Stomach (tissue), 9 donors: ENCODE measurements around the gene TCEANC. TPM values are rescaled to one million over a fixed set of nuclear protein-coding genes. Genes with fewer than 3 reads are reported as not detected.

Experiments
- DNase-seq, 2 donors: peaks; one replicate each; pipeline versions ENCODE4 v3.0.0 to v3.0.0-alpha.2; 2013 to 2019
- H3K27ac ChIP-seq, 5 donors: fragments of 200-600 bp in 4 of 5; sonication (generic) in 4 of 5; one replicate each; pipeline ENCODE4 v1.5.1; 2013 to 2019; ENCODE audit warnings: mild to moderate bottlenecking in 1 of 5, moderate library complexity in 1 of 5
- H3K27me3 ChIP-seq, 3 donors: fragments of 200-600 bp; sonication (generic); one replicate each; pipeline ENCODE4 v1.5.1; 2017 to 2019; ENCODE audit warnings: mixed run types in 1 of 3
- H3K36me3 ChIP-seq, 4 donors: fragments of 200-600 bp; sonication (generic); 1 replicate in 3 of 4; 2 replicates in 1 of 4; pipeline ENCODE4 v1.5.1; 2016 to 2019
- H3K4me1 ChIP-seq, 4 donors: fragments of 200-600 bp; sonication (generic); one replicate each; pipeline ENCODE4 v1.5.1; 2016 to 2019
- H3K4me3 ChIP-seq, 4 donors: fragments of 200-600 bp; sonication (generic) in 3 of 4; one replicate each; pipeline ENCODE4 v1.5.1; 2016 to 2019; ENCODE audit warnings: mild to moderate bottlenecking in 1 of 4
- H3K9me3 ChIP-seq, 4 donors: fragments of 200-600 bp; sonication (generic); one replicate each; pipeline ENCODE4 v1.5.1; 2016 to 2019
- CTCF ChIP-seq, 7 experiments: fragments of 450-650 bp in 4 of 7; fragments of 200-600 bp in 3 of 7; sonication (generic) in 3 of 7; IDR thresholded peaks; one replicate each; pipeline ENCODE4 v1.5.1; 2016 to 2019; ENCODE audit warnings: antibody characterized with exemption in 7 of 7, control low read depth in 2 of 7, mild to moderate bottlenecking in 1 of 7
- EP300 ChIP-seq: sonication (generic); formaldehyde crosslinking; IDR thresholded peaks from one replicate; pipeline ENCODE4 v1.6.1; 2017; ENCODE audit warnings: antibody characterized with exemption
- POLR2A ChIP-seq, 4 donors: fragments of 450-650 bp; IDR thresholded peaks; one replicate each; pipeline ENCODE4 v1.6.1; 2016; ENCODE audit warnings: antibody characterized with exemption in 4 of 4, control low read depth in 2 of 4, mild to moderate bottlenecking in 1 of 4, moderate library complexity in 1 of 4
- POLR2AphosphoS5 ChIP-seq, 3 donors: sonication (generic); formaldehyde crosslinking; IDR thresholded peaks; one replicate each; pipeline ENCODE4 v1.6.1; 2016; ENCODE audit warnings: antibody characterized with exemption in 3 of 3
- WGBS, 5 donors: extraction: QIAGEN DNeasy Blood & Tissue Kit in 3 of 5; methylation state at CpG; one replicate each; pipeline versions ENCODE4 v1.1.5 to v1.1.7; 2013 to 2018; 5-methylcytosine and 5-hydroxymethylcytosine counted together
- intact Hi-C: fragments of 100-400 bp; cut with DNase I; formaldehyde crosslinking; loops from one replicate; pipeline ENCODE4 v1.15.1; 2023; ENCODE audit warnings: low total_unique reads
- polyA plus RNA-seq, 3 donors: library from polyadenylated mRNA; stranded (reverse); fragments of 200-250 nt; gene quantifications; one replicate each; pipeline ENCODE4 v1.2.3, GENCODE V29; 2013
- total RNA-seq, 5 donors: library from RNA; depleted of rRNA; stranded (reverse); fragments of >200 nt; gene quantifications; one replicate each; pipeline versions ENCODE4 v1.1.0 to v1.2.3, GENCODE V29; 2014 to 2016
- donor health status: healthy with polysubstance abuse.
- donor health status: Bipolar disorder and iron deficiency.
- donor health status: healthy.

Gene TCEANC
- total and polyA plus RNA-seq, 8 donors, result 1.2 to 25.7 (median 3.5) TPM

GRCh38 chrX:13694359-13694758, 41.4 kb downstream of the TCEANC start:
- WGBS, 5 donors, result 68 to 85% (median 73%) methylated on average over 2 of the region's 2 CpGs
- no peak overlapping the region for H3K27ac ChIP-seq
- intact Hi-C loops, result no loop called here
- no peaks in the 10 kb centered on the region for H3K36me3 ChIP-seq
- H3K4me3 ChIP-seq, result no peak overlapping the region
- H3K27me3 ChIP-seq, result no peaks in the 10 kb centered on the region
- H3K4me1 ChIP-seq, result peaks cover 6 to 80% (median 42%) of the 10 kb centered on the region in 4 donors
- H3K9me3 ChIP-seq, result no peaks in the 10 kb centered on the region
- no peak for TF ChIP-seq CTCF (IDR thresholded peaks at IDR 0.05)
- no peak for TF ChIP-seq POLR2AphosphoS5 (IDR thresholded peaks at IDR 0.05)
- TF ChIP-seq EP300, result no peak
- TF ChIP-seq POLR2A (IDR thresholded peaks at IDR 0.05), result no peak
- no peak for DNase-seq

GRCh38 chrX:13694983-13695382, 42.0 kb downstream of the TCEANC start:
- intact Hi-C loops, result no loop called here
- H3K27me3 ChIP-seq, result no peaks in the 10 kb centered on the region
- H3K27ac ChIP-seq, result no peak overlapping the region
- no peak for DNase-seq
- WGBS, 5 donors, result 76 to 90% (median 83%) methylated on average over 8 of the region's 8 CpGs
- H3K36me3 ChIP-seq, result no peaks in the 10 kb centered on the region
- no peak for TF ChIP-seq EP300
- TF ChIP-seq POLR2AphosphoS5 (IDR thresholded peaks at IDR 0.05), result no peak
- TF ChIP-seq CTCF (IDR thresholded peaks at IDR 0.05), result no peak
- TF ChIP-seq POLR2A (IDR thresholded peaks at IDR 0.05), result no peak
- peaks cover 9 to 86% (median 44%) of the 10 kb centered on the region in 4 donors for H3K4me1 ChIP-seq
- H3K4me3 ChIP-seq, result no peak overlapping the region
- no peaks in the 10 kb centered on the region for H3K9me3 ChIP-seq

GRCh38 chrX:13695601-13696115, 42.7 kb downstream of the TCEANC start:
- no peak overlapping the region for H3K27ac ChIP-seq

GRCh38 chrX:13697455-13697854, 44.5 kb downstream of the TCEANC start:
- Histone ChIP-seq H3K36me3 (no peaks in the 10 kb centered on the region), H3K27ac (peak overlapping the region in 1 of 5 donors; percentile 35), H3K4me1 (peaks cover 11 to 75% (median 37%) of the 10 kb centered on the region in 4 donors), H3K4me3 (no peak overlapping the region), H3K9me3 (no peaks in the 10 kb centered on the region), H3K27me3 (no peaks in the 10 kb centered on the region)
- intact Hi-C loops, result no loop called here
- TF ChIP-seq CTCF (IDR thresholded peaks at IDR 0.05), result no peak
- no peak for TF ChIP-seq EP300
- no peak for TF ChIP-seq POLR2A (IDR thresholded peaks at IDR 0.05)
- no peak for TF ChIP-seq POLR2AphosphoS5 (IDR thresholded peaks at IDR 0.05)
- WGBS, 5 donors, result 83 to 91% (median 89%) methylated on average over 2 of the region's 2 CpGs
- DNase-seq, result no peak

More at GRCh38 chrX:13695601-13696115, 42.7 kb downstream of the TCEANC start:
- Histone ChIP-seq H3K4me3 (no peak overlapping the region), H3K4me1 (peaks cover 11 to 87% (median 43%) of the 10 kb centered on the region in 4 donors), H3K36me3 (no peaks in the 10 kb centered on the region), H3K27me3 (no peaks in the 10 kb centered on the region), H3K9me3 (no peaks in the 10 kb centered on the region)
- no peak for DNase-seq
- no peak for TF ChIP-seq POLR2A (IDR thresholded peaks at IDR 0.05)
- TF ChIP-seq POLR2AphosphoS5 (IDR thresholded peaks at IDR 0.05), result no peak
- WGBS, 5 donors, result 85 to 92% (median 90%) methylated on average over 4 of the region's 4 CpGs
- intact Hi-C loops, result no loop called here

- intact Hi-C loops, result no loop called here
- no peak overlapping the region for H3K4me3 ChIP-seq
- H3K27me3 ChIP-seq, result no peaks in the 10 kb centered on the region
- TF ChIP-seq POLR2AphosphoS5 (IDR thresholded peaks at IDR 0.05) (no peak), EP300 (no peak), CTCF (IDR thresholded peaks at IDR 0.05) (no peak), POLR2A (IDR thresholded peaks at IDR 0.05) (no peak)
- H3K27ac ChIP-seq, result peak overlapping the region in 2 of 5 donors; percentile 35 to 43
- no peak for DNase-seq
- no peaks in the 10 kb centered on the region for H3K9me3 ChIP-seq
- no peaks in the 10 kb centered on the region for H3K36me3 ChIP-seq
- H3K4me1 ChIP-seq, result peaks cover 11 to 72% (median 35%) of the 10 kb centered on the region in 4 donors
- WGBS, 5 donors, result 93 to 100% (median 93%) methylated on average over 1 of the region's 1 CpG
These were observed 45.0 kb downstream of the TCEANC start for GRCh38 chrX:13697976-13698375.
